ENCODE results near the gene FOXP2.
"Not testable (repeated sequence)": the region's sequence is repeated elsewhere in the genome, so short reads cannot be mapped to it uniquely, and the experiment has no call there.

Gene FOXP2

GRCh38 chr7:114488696-114489095 is 74.1 kb downstream of the FOXP2 start:
- in situ Hi-C loops (cut with HindIII; ENCODE audit: low sequenced_read_pairs) = no loop called here

GRCh38 chr7:114497491-114497890 is 82.9 kb downstream of the FOXP2 start:
- in situ Hi-C loops (cut with HindIII; ENCODE audit: low sequenced_read_pairs) = not testable (repeated sequence)

- in situ Hi-C loops (cut with HindIII; ENCODE audit: low sequenced_read_pairs) = no loop called here
Observed at GRCh38 chr7:114502454-114503254, 88.0 kb downstream of the FOXP2 start.

GRCh38 chr7:114504586-114504985 is 90.0 kb downstream of the FOXP2 start:
- in situ Hi-C loops (cut with HindIII; ENCODE audit: low sequenced_read_pairs) = no loop called here

- in situ Hi-C loops (cut with HindIII; ENCODE audit: low sequenced_read_pairs) = no loop called here
Observed at GRCh38 chr7:114507381-114507780, 92.8 kb downstream of the FOXP2 start.

- in situ Hi-C loops (cut with HindIII; ENCODE audit: low sequenced_read_pairs) = no loop called here
Observed at GRCh38 chr7:114508086-114508485, 93.5 kb downstream of the FOXP2 start.

- in situ Hi-C loops (cut with HindIII; ENCODE audit: low sequenced_read_pairs) = not testable (repeated sequence)
Observed at GRCh38 chr7:114510824-114511223, 96.2 kb downstream of the FOXP2 start.

GRCh38 chr7:114519240-114519639 is 104.6 kb downstream of the FOXP2 start:
- in situ Hi-C loops (cut with HindIII; ENCODE audit: low sequenced_read_pairs) = no loop called here

- in situ Hi-C loops (cut with HindIII; ENCODE audit: low sequenced_read_pairs) = no loop called here
Observed at GRCh38 chr7:114522081-114522480, 107.5 kb downstream of the FOXP2 start.

GRCh38 chr7:114527589-114527988 is 113.0 kb downstream of the FOXP2 start:
- in situ Hi-C loops (cut with HindIII; ENCODE audit: low sequenced_read_pairs) = no loop called here

GRCh38 chr7:114530057-114530611 is 115.5 kb downstream of the FOXP2 start:
- in situ Hi-C loops (cut with HindIII; ENCODE audit: low sequenced_read_pairs) = no loop called here

- in situ Hi-C loops (cut with HindIII; ENCODE audit: low sequenced_read_pairs) = no loop called here
Observed at GRCh38 chr7:114531326-114531725, 116.7 kb downstream of the FOXP2 start.

GRCh38 chr7:114533131-114533530 is 118.5 kb downstream of the FOXP2 start:
- in situ Hi-C loops (cut with HindIII; ENCODE audit: low sequenced_read_pairs) = no loop called here

- in situ Hi-C loops (cut with HindIII; ENCODE audit: low sequenced_read_pairs) = no loop called here
Observed at GRCh38 chr7:114534953-114535352, 120.3 kb downstream of the FOXP2 start.

GRCh38 chr7:114539575-114539974 is 125.0 kb downstream of the FOXP2 start:
- in situ Hi-C loops (cut with HindIII; ENCODE audit: low sequenced_read_pairs) = no loop called here

GRCh38 chr7:114540291-114540690 is 125.7 kb downstream of the FOXP2 start:
- in situ Hi-C loops (cut with HindIII; ENCODE audit: low sequenced_read_pairs) = no loop called here

GRCh38 chr7:114547346-114547745 is 132.7 kb downstream of the FOXP2 start:
- in situ Hi-C loops (cut with HindIII; ENCODE audit: low sequenced_read_pairs) = not testable (repeated sequence)

- in situ Hi-C loops (cut with HindIII; ENCODE audit: low sequenced_read_pairs) = no loop called here
Observed at GRCh38 chr7:114548081-114548980, 133.7 kb downstream of the FOXP2 start.

GRCh38 chr7:114554781-114555537 is 140.3 kb downstream of the FOXP2 start:
- in situ Hi-C loops (cut with HindIII; ENCODE audit: low sequenced_read_pairs) = no loop called here

- in situ Hi-C loops (cut with HindIII; ENCODE audit: low sequenced_read_pairs) = no loop called here
Observed at GRCh38 chr7:114567416-114567815, 152.8 kb downstream of the FOXP2 start.

GRCh38 chr7:114569220-114569619 is 154.6 kb downstream of the FOXP2 start:
- in situ Hi-C loops (cut with HindIII; ENCODE audit: low sequenced_read_pairs) = no loop called here
